ENCODE data around the gene SMPD3. TPM values are rescaled to one million over a fixed set of nuclear protein-coding genes. Genes with fewer than 3 reads are reported as not detected.

The SMPD3 gene
- total RNA-seq, 1 experiment from 2014 or later, result 0.89 TPM

- Histone ChIP-seq H3K27ac (ENCODE audit: low read depth, low read length) (no peak overlapping the region), H3K9ac (ENCODE audit: low read length) (no peak overlapping the region), H3K27me3 (ENCODE audit: insufficient read depth, low read length) (peaks cover 18% of the 10 kb centered on the region; the same call in 1 of the 2 replicates), H4K20me1 (ENCODE audit: insufficient read depth) (no peaks in the 10 kb centered on the region), H3K79me2 (ENCODE audit: insufficient read depth, low read length) (no peaks in the 10 kb centered on the region), H3K4me1 (ENCODE audit: control insufficient read depth in 1 of 2, insufficient read depth in 2 of 2, low read length in 2 of 2) (no peaks in the 10 kb centered on the region), H3K9me2 (ENCODE audit: insufficient read depth) (no peaks in the 10 kb centered on the region), H3K9me3 (ENCODE audit: control insufficient read depth in 1 of 2, insufficient read depth in 1 of 2, low read depth in 1 of 2, low read length in 2 of 2) (no peaks in the 10 kb centered on the region), H2AFZ (ENCODE audit: low read depth, low read length, poor library complexity, severe bottlenecking) (no peak overlapping the region), H3K4me2 (ENCODE audit: low read length) (no peak overlapping the region), H3K4me3 (replicated peaks in 1 of 2; ENCODE audit: low read depth in 1 of 2, low read length in 2 of 2) (no peak overlapping the region), H3K36me3 (ENCODE audit: control insufficient read depth in 1 of 2, insufficient read depth in 2 of 2, low read length in 2 of 2) (no peaks in the 10 kb centered on the region)
- ChIA-PET POLR2A (no interaction called here), CTCF (no interaction called here), RAD21 (ENCODE audit: low non-redundant PET in 1 of 2, low total read pairs in 2 of 2, uncharacterized antibody in 2 of 2, unreplicated experiment in 2 of 2) (no interaction called here)
- TF ChIP-seq ZFX (IDR thresholded peaks at IDR 0.05) (no peak), POLR2A (IDR thresholded peaks at IDR 0.05; ENCODE audit: borderline replicate concordance, extremely low read depth, insufficient read depth, insufficient read length) (no peak)
- BruUV-seq (replicated peaks), result no TSS peak
- ATAC-seq (no peak), DNase-seq (ENCODE audit: low read depth, low spot score) (no peak)
- intact Hi-C loops (cut with micrococcal nuclease), result no loop called here
Measured at GRCh38 chr16:68458551-68458950, 10.2 kb upstream of the SMPD3 start.

- Histone ChIP-seq H3K79me2 (ENCODE audit: insufficient read depth, low read length) (no peaks in the 10 kb centered on the region), H3K9me2 (ENCODE audit: insufficient read depth) (no peaks in the 10 kb centered on the region), H2AFZ (ENCODE audit: low read depth, low read length, poor library complexity, severe bottlenecking) (no peak overlapping the region), H3K27me3 (ENCODE audit: insufficient read depth, low read length) (peaks cover 18% of the 10 kb centered on the region; the same call in 1 of the 2 replicates), H3K4me3 (replicated peaks in 1 of 2; ENCODE audit: low read depth in 1 of 2, low read length in 2 of 2) (no peak overlapping the region), H4K20me1 (ENCODE audit: insufficient read depth) (no peaks in the 10 kb centered on the region), H3K4me1 (ENCODE audit: control insufficient read depth in 1 of 2, insufficient read depth in 2 of 2, low read length in 2 of 2) (no peaks in the 10 kb centered on the region), H3K36me3 (ENCODE audit: control insufficient read depth in 1 of 2, insufficient read depth in 2 of 2, low read length in 2 of 2) (no peaks in the 10 kb centered on the region), H3K4me2 (ENCODE audit: low read length) (no peak overlapping the region), H3K9me3 (ENCODE audit: control insufficient read depth in 1 of 2, insufficient read depth in 1 of 2, low read depth in 1 of 2, low read length in 2 of 2) (no peaks in the 10 kb centered on the region), H3K27ac (ENCODE audit: low read depth, low read length) (no peak overlapping the region), H3K9ac (ENCODE audit: low read length) (no peak overlapping the region)
- RAD21 ChIA-PET (ENCODE audit: low non-redundant PET in 1 of 2, low total read pairs in 2 of 2, uncharacterized antibody in 2 of 2, unreplicated experiment in 2 of 2), result no interaction called here
- no TSS peak for BruUV-seq (replicated peaks)
- intact Hi-C loops (cut with micrococcal nuclease), result no loop called here
- ATAC-seq (no peak), DNase-seq (ENCODE audit: low read depth, low spot score) (no peak)
- TF ChIP-seq POLR2A (IDR thresholded peaks at IDR 0.05; ENCODE audit: borderline replicate concordance, extremely low read depth, insufficient read depth, insufficient read length), result no peak
- TF ChIP-seq CBX3 (IDR thresholded peaks at IDR 0.05; ENCODE audit: low read depth), result no peak
- TF ChIP-seq RAD21 (IDR thresholded peaks at IDR 0.05; ENCODE audit: low read depth), result no peak
- TF ChIP-seq ZBTB33 (IDR thresholded peaks at IDR 0.05; ENCODE audit: extremely low read depth, insufficient replicate concordance, low read length), result no peak
- TF ChIP-seq TCF7L2 (IDR thresholded peaks at IDR 0.05; ENCODE audit: borderline replicate concordance, extremely low read depth, insufficient read depth, insufficient read length), result no peak
- no peak for TF ChIP-seq EZH2 (IDR thresholded peaks at IDR 0.05)
- TF ChIP-seq ELF1 (IDR thresholded peaks at IDR 0.05; ENCODE audit: borderline replicate concordance, low read depth), result no peak
- no peak for TF ChIP-seq SIN3A (IDR thresholded peaks at IDR 0.05; ENCODE audit: low read depth)
- TF ChIP-seq REST (IDR thresholded peaks at IDR 0.05; ENCODE audit: low read depth), result no peak
- no peak for TF ChIP-seq EGR1 (IDR thresholded peaks at IDR 0.05; ENCODE audit: low read depth)
- no peak for TF ChIP-seq MAX (IDR thresholded peaks at IDR 0.05)
- no peak for TF ChIP-seq ZFX (IDR thresholded peaks at IDR 0.05)
- TF ChIP-seq CTCF (IDR thresholded peaks at IDR 0.05 in 2 of 3, conservative IDR thresholded peaks at IDR 0.05 in 1 of 3; ENCODE audit: borderline replicate concordance in 1 of 3, insufficient read depth in 1 of 3, low read depth in 2 of 3, low read length in 2 of 3), result no peak
- POLR2A ChIA-PET, result no interaction called here
- CTCF ChIA-PET, result no interaction called here
Measured at GRCh38 chr16:68458101-68458500, 9.8 kb upstream of the SMPD3 start.

Measured in HCT116 (cell line).